HepG2 (cell line): Measurements from ENCODE around the gene KLF6. TPM values are rescaled to one million over a fixed set of nuclear protein-coding genes. Genes with fewer than 3 reads are reported as not detected.
A peak's percentile ranks its signal among the peaks of the same experiment; 100 is the strongest.

Experiments used
- ATF5 ChIP-seq: sonication (generic); formaldehyde crosslinking; IDR thresholded peaks from 2 replicates; pipeline ENCODE4 v1.4.0; 2020; ENCODE audit warnings: mild to moderate bottlenecking, low read depth, missing genetic modification reagents
- CENPT ChIP-seq: sonication (generic); formaldehyde crosslinking; IDR thresholded peaks from 2 replicates; pipeline ENCODE4 v1.8.0; 2022; ENCODE audit warnings: low read depth, mild to moderate bottlenecking, moderate library complexity, missing genetic modification reagents
- EED ChIP-seq: sonication (generic); formaldehyde crosslinking; IDR thresholded peaks from 2 replicates; pipeline ENCODE4 v1.5.0; 2020; ENCODE audit warnings: mild to moderate bottlenecking, missing genetic modification reagents
- FOXK1 ChIP-seq: sonication (generic); formaldehyde crosslinking; IDR thresholded peaks from 2 replicates; pipeline ENCODE4 v1.4.0; 2020; ENCODE audit warnings: low read depth, missing genetic modification reagents, borderline replicate concordance
- HMG20B ChIP-seq: conservative IDR thresholded peaks from 2 replicates; pipeline ENCODE4 v1.6.1; 2016; ENCODE audit warnings: missing genetic modification reagents, missing compliant biosample characterization
- HNF4A ChIP-seq: sonication (generic); formaldehyde crosslinking; IDR thresholded peaks from 2 replicates; pipeline ENCODE4 v1.4.0; 2020; ENCODE audit warnings: missing genetic modification reagents
- HOMEZ ChIP-seq: IDR thresholded peaks from 2 replicates; pipeline ENCODE4 v1.6.1; 2016; ENCODE audit warnings: low read depth
- MTA1 ChIP-seq: sonication (generic); formaldehyde crosslinking; IDR thresholded peaks from 2 replicates; pipeline ENCODE4 v1.4.0; 2020; ENCODE audit warnings: missing genetic modification reagents, mild to moderate bottlenecking, borderline replicate concordance
- MXD4 ChIP-seq: IDR thresholded peaks from 2 replicates; pipeline ENCODE4 v1.6.1; 2016; ENCODE audit warnings: mild to moderate bottlenecking, missing biosample characterization, missing genetic modification reagents
- PCBP1 ChIP-seq: fragments of 200-400 bp; formaldehyde crosslinking; IDR thresholded peaks from 2 replicates; pipeline ENCODE4 v1.6.1; 2017; ENCODE audit warnings: mild to moderate bottlenecking, low read depth, low read length, borderline replicate concordance
- SIX4 ChIP-seq: sonication (generic); formaldehyde crosslinking; IDR thresholded peaks from 2 replicates; pipeline ENCODE4 v1.4.0; 2020; ENCODE audit warnings: missing genetic modification reagents
- STAT5B ChIP-seq: sonication (generic); formaldehyde crosslinking; IDR thresholded peaks from 2 replicates; pipeline ENCODE4 v1.4.0; 2020; ENCODE audit warnings: missing genetic modification reagents
- SYNCRIP ChIP-seq: fragments of 200-400 bp; formaldehyde crosslinking; IDR thresholded peaks from 2 replicates; pipeline ENCODE4 v1.6.1; 2018; ENCODE audit warnings: mild to moderate bottlenecking, low read depth, low read length; ENCODE audit not compliant: insufficient read depth
- TBX2 ChIP-seq: sonication (generic); formaldehyde crosslinking; IDR thresholded peaks from 2 replicates; pipeline ENCODE4 v1.5.0; 2020; ENCODE audit warnings: missing genetic modification reagents, mild to moderate bottlenecking, borderline replicate concordance
- ZBTB25 ChIP-seq: IDR thresholded peaks from 2 replicates; pipeline ENCODE4 v1.6.1; 2018; ENCODE audit warnings: missing genetic modification reagents
- ZFP62 ChIP-seq: sonication (generic); formaldehyde crosslinking; IDR thresholded peaks from 2 replicates; pipeline ENCODE4 v1.4.0; 2020; ENCODE audit warnings: missing genetic modification reagents
- ZNF143 ChIP-seq: sonication (generic); formaldehyde crosslinking; IDR thresholded peaks from 2 replicates; pipeline ENCODE4 v1.4.0; 2020; ENCODE audit warnings: missing genetic modification reagents
- ZNF431 ChIP-seq: sonication (generic); formaldehyde crosslinking; IDR thresholded peaks from 2 replicates; pipeline ENCODE4 v1.9.0; 2022; ENCODE audit warnings: missing genetic modification reagents, low read depth, mild to moderate bottlenecking, borderline replicate concordance
- ZNF563 ChIP-seq: sonication (generic); formaldehyde crosslinking; IDR thresholded peaks from 2 replicates; pipeline ENCODE4 v1.8.0; 2022; ENCODE audit warnings: mild to moderate bottlenecking, moderate library complexity, missing genetic modification reagents
- polyA plus RNA-seq, 8 experiments: library from polyadenylated mRNA; depleted of rRNA in 3 of 8; stranded (reverse) in 7 of 8; unstranded in 1 of 8; fragments of >200 nt; fragmentation: Illumina TruSeq in 4 of 8; extraction: Trizol in 4 of 8; gene quantifications; 2 replicates each; pipeline versions ENCODE4 v1.2.1 to v1.2.3, GENCODE V29; 2011 to 2016; ENCODE audit warnings: low read depth in 4 of 8, missing spikeins in 1 of 8, mixed read lengths in 1 of 8; ENCODE audit not compliant: insufficient read depth in 1 of 8
- total RNA-seq, 5 experiments: library from RNA; depleted of rRNA; stranded (reverse); fragments of >200 nt; fragmentation: Illumina TruSeq; extraction: Trizol; gene quantifications; 2 replicates each; pipeline ENCODE4 v1.2.3, GENCODE V29; 2016; ENCODE audit warnings: low read depth in 1 of 5
- TF ChIP-seq, protein P1 (sequence below): sonication (generic); formaldehyde crosslinking; IDR thresholded peaks from 2 replicates; pipeline ENCODE4 v1.5.0; 2020; ENCODE audit warnings: mild to moderate bottlenecking, missing genetic modification reagents
- TF ChIP-seq, protein P2 (sequence below): sonication (generic); formaldehyde crosslinking; IDR thresholded peaks from 2 replicates; pipeline ENCODE4 v1.8.1; 2023; ENCODE audit warnings: mild to moderate bottlenecking, inconsistent platforms, moderate library complexity, missing genetic modification reagents, borderline replicate concordance
- TF ChIP-seq, protein P3 (sequence below): sonication (generic); formaldehyde crosslinking; IDR thresholded peaks from 2 replicates; pipeline ENCODE4 v1.4.0; 2020; ENCODE audit warnings: missing genetic modification reagents

Gene KLF6
- total and polyA plus RNA-seq, 2 of the 13 experiments (the other 11 are each of a cell fraction or from before 2014, with no cell fraction given): 27.0 to 71.9 TPM

DNA sequence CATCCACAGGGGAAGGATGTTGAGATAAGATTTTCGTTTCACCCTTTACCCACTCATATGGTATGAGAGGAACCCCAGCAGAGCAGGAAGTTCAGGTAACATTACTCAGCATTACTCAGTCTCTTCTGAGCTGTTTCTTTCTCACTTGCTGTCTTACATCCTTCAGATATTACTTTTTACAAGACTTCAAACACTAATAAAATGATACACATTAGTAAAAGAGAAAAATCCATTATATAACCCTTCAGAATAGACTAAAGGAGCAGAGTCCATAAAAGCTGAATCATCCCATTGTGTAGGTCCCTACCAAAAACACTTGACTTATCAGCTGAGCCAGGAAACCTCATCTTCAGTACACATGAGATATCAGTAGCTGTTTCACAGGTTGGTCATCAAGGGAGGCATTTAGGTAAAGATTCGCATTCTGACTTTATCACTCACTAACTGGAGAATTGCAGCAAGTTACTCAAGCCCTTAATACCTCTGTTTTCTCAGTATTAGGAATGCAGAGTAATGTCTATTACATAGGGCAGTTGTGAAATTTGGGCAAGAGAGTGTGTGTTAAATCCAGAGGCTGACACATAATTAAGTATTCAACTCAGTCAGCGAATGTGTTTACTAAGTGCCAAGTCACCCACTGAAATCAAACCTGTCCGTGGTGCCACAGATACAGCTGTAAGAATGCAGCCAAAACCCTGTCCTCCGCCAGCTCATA is 44.7 kb downstream of the KLF6 start (continued):
- TF ChIP-seq, protein P1, sequence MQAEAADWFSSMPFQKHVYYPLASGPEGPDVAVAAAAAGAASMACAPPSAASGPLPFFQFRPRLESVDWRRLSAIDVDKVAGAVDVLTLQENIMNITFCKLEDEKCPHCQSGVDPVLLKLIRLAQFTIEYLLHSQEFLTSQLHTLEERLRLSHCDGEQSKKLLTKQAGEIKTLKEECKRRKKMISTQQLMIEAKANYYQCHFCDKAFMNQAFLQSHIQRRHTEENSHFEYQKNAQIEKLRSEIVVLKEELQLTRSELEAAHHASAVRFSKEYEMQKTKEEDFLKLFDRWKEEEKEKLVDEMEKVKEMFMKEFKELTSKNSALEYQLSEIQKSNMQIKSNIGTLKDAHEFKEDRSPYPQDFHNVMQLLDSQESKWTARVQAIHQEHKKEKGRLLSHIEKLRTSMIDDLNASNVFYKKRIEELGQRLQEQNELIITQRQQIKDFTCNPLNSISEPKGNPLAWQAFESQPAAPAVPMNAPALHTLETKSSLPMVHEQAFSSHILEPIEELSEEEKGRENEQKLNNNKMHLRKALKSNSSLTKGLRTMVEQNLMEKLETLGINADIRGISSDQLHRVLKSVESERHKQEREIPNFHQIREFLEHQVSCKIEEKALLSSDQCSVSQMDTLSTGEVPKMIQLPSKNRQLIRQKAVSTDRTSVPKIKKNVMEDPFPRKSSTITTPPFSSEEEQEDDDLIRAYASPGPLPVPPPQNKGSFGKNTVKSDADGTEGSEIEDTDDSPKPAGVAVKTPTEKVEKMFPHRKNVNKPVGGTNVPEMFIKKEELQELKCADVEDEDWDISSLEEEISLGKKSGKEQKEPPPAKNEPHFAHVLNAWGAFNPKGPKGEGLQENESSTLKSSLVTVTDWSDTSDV: no peak
- no peak for TF ChIP-seq ZBTB25 (CRISPR knock-in tag)
- 0 out of 2 replicates have a peak, but pooled peaks have one; percentile 36 for TF ChIP-seq FOXK1 (CRISPR knock-in tag)
- no peak for TF ChIP-seq MTA1 (CRISPR knock-in tag)
- TF ChIP-seq HOMEZ (CRISPR knock-in tag): peak; percentile 80; the same call in 1 of the 2 replicates
- peak; percentile 95 for TF ChIP-seq TBX2 (CRISPR knock-in tag)
- TF ChIP-seq STAT5B (CRISPR knock-in tag): no peak
- no peak for TF ChIP-seq EED (CRISPR knock-in tag)
- no peak for TF ChIP-seq CENPT (CRISPR knock-in tag)
- TF ChIP-seq, protein P2, sequence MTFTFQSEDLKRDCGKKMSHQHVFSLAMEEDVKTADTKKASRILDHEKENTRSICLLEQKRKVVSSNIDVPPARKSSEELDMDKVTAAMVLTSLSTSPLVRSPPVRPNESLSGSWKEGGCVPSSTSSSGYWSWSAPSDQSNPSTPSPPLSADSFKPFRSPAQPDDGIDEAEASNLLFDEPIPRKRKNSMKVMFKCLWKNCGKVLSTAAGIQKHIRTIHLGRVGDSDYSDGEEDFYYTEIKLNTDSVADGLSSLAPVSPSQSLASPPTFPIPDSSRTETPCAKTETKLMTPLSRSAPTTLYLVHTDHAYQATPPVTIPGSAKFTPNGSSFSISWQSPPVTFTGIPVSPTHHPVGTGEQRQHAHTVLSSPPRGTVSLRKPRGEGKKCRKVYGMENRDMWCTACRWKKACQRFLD (CRISPR knock-in tag): no peak
- TF ChIP-seq ZNF563 (CRISPR knock-in tag): no peak
- TF ChIP-seq HNF4A (CRISPR knock-in tag): peak; percentile 89
- no peak for TF ChIP-seq ZFP62 (CRISPR knock-in tag)
- TF ChIP-seq PCBP1: no peak
- TF ChIP-seq, protein P3, sequence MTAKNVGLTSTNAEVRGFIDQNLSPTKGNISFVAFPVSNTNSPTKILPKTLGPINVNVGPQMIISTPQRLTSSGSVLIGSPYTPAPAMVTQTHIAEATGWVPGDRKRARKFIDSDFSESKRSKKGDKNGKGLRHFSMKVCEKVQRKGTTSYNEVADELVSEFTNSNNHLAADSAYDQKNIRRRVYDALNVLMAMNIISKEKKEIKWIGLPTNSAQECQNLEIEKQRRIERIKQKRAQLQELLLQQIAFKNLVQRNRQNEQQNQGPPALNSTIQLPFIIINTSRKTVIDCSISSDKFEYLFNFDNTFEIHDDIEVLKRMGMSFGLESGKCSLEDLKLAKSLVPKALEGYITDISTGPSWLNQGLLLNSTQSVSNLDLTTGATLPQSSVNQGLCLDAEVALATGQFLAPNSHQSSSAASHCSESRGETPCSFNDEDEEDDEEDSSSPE (CRISPR knock-in tag): no peak
- peak; percentile 82 for TF ChIP-seq HMG20B
- no peak for TF ChIP-seq ZNF143
- peak; percentile 64 for TF ChIP-seq SIX4
- TF ChIP-seq SYNCRIP: no peak
- TF ChIP-seq MXD4 (CRISPR knock-in tag): no peak
- no peak for TF ChIP-seq ATF5
- TF ChIP-seq ZNF431 (CRISPR knock-in tag): no peak
